Adipose tissue (tissue), 3 donors: ENCODE results near the gene KIZ. TPM values are rescaled to one million over a fixed set of nuclear protein-coding genes. Genes with fewer than 3 reads are reported as not detected.

ENCODE experiments used
- H3K27ac ChIP-seq: one replicate; pipeline ENCODE4 v1.5.1; 2013; ENCODE audit warnings: low read depth, low read length
- WGBS, 3 donors: extraction: QIAGEN DNeasy Blood & Tissue Kit; methylation state at CpG; one replicate each; pipeline ENCODE4 v1.1.7; 2013; 5-methylcytosine and 5-hydroxymethylcytosine counted together
- polyA plus RNA-seq, 3 donors: library from polyadenylated mRNA; stranded (reverse); fragments of 200-250 nt; gene quantifications; one replicate each; pipeline ENCODE4 v1.2.3, GENCODE V29; 2013
- donor health status: healthy with polysubstance abuse.
- donor health status: Bipolar disorder and iron deficiency.
- donor health status: healthy.

Gene KIZ
- polyA plus RNA-seq, 3 donors: 8.5 to 17.5 (median 13.5) TPM

DNA sequence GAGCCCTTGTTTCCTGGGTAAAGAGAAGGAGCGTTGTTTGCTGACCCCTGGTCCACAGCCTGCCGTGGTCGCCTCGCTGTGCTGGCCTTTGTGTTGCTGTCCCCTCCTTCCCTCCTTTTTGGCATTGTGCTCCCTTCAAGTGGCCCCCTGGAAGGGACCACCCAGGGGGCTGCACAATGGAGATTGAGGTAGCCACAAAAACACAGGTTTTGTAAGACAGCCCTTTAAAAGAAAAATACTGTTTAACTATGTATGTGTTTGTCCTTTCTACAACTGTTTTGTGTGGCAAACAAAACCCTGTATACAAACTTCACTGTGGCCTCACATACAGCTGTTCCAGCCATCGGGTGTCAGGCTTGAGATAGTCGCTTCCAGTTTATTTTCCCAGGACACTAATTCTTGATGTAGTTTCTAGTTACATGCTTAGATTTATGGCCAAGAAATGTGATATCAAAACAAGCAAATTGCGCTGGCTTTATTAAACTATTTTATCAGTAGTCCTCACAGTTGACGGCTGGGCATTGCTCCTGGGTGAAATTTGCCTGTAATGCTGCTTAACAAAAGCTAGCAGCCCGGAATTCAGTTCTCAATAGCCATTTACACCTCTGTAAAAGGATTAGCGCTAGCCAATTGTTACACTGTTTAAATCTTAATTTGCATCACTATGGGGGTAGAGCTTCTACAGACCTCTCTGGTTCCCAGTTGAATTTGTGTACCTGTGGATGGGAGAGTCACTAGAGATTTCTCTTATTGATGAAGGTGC, 64.1 kb downstream of the KIZ start:
- H3K27ac ChIP-seq: no peak overlapping the region
- 82 to 86% (median 84%) methylated on average over 10 of the region's 10 CpGs for WGBS, 3 donors

DNA sequence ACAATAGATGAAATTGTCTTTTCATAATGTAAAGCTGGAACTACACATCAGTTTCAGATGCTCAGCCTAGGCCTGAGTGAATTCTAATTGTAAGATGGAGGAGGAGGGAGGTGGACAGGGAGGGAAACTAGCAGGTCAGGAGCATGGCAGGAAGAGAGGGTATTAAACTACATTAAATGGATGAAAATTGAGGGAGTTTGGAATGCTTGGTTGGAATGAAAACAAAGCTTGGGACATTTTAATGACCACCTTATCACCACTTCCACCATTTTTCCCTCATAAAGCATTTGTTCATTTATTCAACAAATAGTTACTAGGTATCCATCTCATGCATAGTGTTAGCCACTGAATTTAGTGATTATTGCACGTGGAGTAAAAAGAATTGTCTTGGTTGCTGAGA, 65.0 kb downstream of the KIZ start:
- H3K27ac ChIP-seq: no peak overlapping the region
- WGBS, 3 donors: 79 to 85% (median 80%) methylated on average over 1 of the region's 1 CpG

DNA sequence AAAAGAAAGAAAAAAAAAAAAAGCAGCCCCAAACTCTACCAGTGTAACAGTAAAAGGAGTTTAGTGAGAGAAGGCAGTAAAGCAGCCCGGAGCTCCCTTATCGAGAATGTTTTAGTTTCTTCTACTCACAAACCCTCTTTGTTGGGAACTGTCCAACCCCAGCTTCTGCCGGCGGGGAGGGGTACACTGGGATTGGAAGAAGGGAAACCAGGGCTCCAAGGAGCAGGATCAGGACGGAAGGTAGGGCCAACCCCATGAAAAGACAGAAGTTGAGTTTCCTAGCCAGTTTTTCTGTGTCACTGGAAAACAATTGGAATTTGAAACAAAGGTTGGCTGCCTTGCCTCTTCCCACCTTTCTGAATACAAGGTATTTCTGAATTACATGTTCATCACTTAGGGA, 66.0 kb downstream of the KIZ start:
- WGBS, 3 donors: 55 to 60% (median 59%) methylated on average over 5 of the region's 5 CpGs
- H3K27ac ChIP-seq: no peak overlapping the region

- 84 to 85% (median 85%) methylated on average over 2 of the region's 2 CpGs for WGBS, 3 donors
- no peak overlapping the region for H3K27ac ChIP-seq
Observed at GRCh38 chr20:21202259-21202658, 76.4 kb downstream of the KIZ start.

DNA sequence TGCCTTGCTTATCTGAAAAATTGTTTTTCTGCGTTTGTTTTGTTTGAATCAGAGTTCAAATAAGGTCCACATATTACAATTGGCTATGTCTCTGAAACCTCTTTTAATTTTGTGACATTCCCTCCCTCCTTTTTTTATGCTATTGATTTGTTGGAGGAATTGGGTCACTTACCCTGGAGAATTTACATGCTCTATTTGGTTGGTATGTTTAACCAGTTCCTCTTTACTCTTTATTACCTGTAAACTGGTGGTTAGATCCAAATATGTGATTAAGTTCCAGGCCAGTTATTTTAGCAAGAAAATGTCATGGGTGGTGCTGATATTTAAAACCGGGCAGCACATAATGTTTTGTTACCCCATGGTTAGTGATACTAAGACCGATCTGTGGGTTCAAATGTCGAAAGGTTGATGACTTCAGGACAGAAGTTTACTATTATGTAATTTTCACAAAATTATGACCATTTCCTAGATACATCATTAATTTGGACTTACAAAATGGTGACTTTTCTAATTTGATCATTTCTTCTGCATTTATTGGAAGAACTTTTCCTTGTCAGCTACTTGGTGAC, 77.3 kb downstream of the KIZ start:
- no peak overlapping the region for H3K27ac ChIP-seq
- WGBS, 3 donors: 80 to 91% (median 90%) methylated on average over 4 of the region's 4 CpGs

- no peak overlapping the region for H3K27ac ChIP-seq
- 87 to 93% (median 88%) methylated on average over 3 of the region's 3 CpGs for WGBS, 3 donors
Observed at GRCh38 chr20:21206584-21206983, 80.7 kb downstream of the KIZ start.

DNA sequence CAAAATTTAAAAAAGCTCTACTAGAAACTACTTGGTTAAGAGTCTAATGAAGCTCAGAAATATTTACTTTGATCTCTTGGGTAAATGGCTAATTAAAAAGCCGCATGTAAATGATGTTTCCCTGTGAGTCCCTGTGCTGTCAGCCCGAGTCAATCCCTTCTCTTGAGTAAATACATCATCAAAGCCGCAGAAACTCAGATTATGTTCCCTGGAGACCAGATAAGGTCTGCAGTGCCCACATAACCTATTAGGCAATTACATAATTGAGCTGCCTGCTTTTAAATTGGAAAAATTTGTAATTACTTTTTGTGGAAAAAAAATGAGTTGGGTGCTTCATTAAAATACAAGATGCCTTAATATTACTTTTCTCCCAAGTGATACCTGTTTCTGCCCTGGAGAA, 83.1 kb downstream of the KIZ start:
- 53 to 85% (median 85%) methylated on average over 3 of the region's 3 CpGs for WGBS, 3 donors
- no peak overlapping the region for H3K27ac ChIP-seq

- H3K27ac ChIP-seq: no peak overlapping the region
- WGBS, 3 donors: 97 to 100% (median 99%) methylated on average over 1 of the region's 1 CpG
Observed at GRCh38 chr20:21209668-21210067, 83.8 kb downstream of the KIZ start.

DNA sequence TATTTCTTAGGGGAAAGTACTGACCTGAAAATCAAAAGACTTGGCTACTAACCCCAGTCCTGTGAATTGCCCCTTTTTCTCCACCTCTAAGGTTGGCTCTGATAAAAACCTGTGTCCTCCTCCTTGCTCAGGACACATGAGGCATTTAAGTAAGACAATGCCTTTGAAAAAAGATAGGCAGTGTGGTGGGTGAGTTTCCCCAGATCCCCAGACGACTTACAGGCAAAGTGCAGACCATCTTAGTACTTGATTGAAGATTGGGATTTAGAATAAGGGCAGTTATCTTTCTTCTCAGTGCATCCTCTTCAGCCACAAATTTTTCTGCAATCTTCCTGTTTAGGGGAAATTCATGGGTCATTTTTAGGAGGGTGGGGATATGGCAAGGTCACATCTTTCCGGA, 87.8 kb downstream of the KIZ start:
- H3K27ac ChIP-seq: no peak overlapping the region
- WGBS, 3 donors: 76 to 83% (median 80%) methylated on average over 2 of the region's 2 CpGs

GRCh38 chr20:21214431-21214830, 88.5 kb downstream of the KIZ start:
- H3K27ac ChIP-seq: no peak overlapping the region
- WGBS, 3 donors: 92 to 97% (median 93%) methylated on average over 1 of the region's 1 CpG

GRCh38 chr20:21219686-21220085, 93.8 kb downstream of the KIZ start:
- H3K27ac ChIP-seq: no peak overlapping the region
- WGBS, 3 donors: 71 to 86% (median 75%) methylated on average over 3 of the region's 3 CpGs

GRCh38 chr20:21224217-21224616, 98.3 kb downstream of the KIZ start:
- WGBS, 3 donors: 84 to 94% (median 91%) methylated on average over 4 of the region's 4 CpGs
- H3K27ac ChIP-seq: no peak overlapping the region

DNA sequence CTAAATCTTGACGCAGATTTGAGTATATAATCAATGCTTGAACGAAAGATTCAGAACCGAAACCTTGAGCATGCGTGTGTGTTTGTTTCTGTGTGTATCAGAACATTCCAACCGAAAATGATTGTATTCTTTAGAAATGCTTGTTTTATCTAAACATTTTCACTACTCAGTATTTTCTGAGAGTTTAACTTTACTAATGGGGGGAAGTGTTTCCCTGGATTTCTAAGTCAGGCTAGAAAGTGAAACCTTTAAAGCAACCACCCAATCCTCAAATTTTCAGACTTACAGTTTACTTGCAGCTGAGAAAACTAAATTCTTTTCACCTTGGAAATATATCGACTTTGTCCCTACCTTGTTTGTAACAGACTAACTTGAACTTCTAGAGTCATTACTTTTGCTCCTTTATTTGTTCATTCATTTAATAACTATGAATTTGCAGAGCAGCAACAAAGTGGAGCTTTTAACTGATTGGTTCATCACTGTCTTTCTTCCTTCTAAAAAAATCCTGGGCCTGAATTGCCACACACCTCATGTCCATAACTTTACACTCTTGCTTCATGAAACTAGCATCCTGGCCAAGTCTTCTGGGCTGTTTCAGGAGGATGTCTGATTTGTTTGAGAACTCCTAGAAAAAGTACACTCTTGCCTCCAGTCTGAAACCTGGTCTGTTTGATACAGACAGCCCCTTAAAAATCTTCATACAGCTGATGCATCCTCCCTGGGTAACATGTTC, 99.5 kb downstream of the KIZ start:
- no peak overlapping the region for H3K27ac ChIP-seq
- WGBS, 3 donors: 75 to 90% (median 76%) methylated on average over 6 of the region's 6 CpGs

DNA sequence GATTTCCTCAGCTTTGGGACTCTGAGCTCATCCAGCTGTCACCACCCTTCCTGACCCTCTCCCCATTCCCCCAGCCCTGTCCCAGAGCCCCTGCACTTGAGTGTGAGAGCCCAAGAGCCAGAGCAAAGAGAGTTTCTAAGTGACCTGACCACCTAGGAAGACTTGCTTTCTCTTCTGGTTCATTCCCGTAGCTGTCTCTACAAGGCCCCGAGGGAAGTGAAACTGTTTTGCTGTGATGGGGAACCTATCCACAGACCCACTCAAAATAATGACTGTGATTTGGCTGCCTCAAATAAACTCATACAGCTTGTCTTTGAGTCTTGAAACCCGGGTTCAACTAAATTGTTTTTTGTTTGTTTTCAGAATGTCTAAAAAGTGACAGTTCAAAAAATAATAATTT, 102.6 kb downstream of the KIZ start:
- no peak overlapping the region for H3K27ac ChIP-seq
- WGBS, 3 donors: 82 to 85% (median 84%) methylated on average over 3 of the region's 3 CpGs

GRCh38 chr20:21229163-21229562, 103.3 kb downstream of the KIZ start:
- H3K27ac ChIP-seq: no peak overlapping the region
- WGBS, 3 donors: 94 to 95% (median 94%) methylated on average over 2 of the region's 2 CpGs

DNA sequence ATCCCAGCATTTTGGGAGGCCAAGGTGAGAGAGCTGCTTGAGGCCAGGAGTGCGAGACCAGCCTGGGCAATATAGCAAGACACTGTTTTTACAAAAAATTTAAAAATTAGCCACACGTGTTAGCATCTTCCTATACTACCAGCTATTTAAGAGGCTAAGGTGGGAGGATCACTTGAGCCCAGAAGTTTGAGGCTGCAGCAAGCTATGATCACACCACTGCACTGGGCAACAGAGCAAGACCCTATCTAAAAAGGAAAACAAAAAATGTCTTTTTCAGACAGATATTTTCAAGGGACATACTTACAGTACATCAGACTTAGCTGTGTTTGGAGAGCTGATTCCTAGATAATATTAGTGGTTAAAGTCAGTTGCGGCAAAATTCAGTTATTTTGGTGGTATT, 104.3 kb downstream of the KIZ start:
- H3K27ac ChIP-seq: no peak overlapping the region
- 96 to 100% (median 99%) methylated on average over 3 of the region's 3 CpGs for WGBS, 3 donors

DNA sequence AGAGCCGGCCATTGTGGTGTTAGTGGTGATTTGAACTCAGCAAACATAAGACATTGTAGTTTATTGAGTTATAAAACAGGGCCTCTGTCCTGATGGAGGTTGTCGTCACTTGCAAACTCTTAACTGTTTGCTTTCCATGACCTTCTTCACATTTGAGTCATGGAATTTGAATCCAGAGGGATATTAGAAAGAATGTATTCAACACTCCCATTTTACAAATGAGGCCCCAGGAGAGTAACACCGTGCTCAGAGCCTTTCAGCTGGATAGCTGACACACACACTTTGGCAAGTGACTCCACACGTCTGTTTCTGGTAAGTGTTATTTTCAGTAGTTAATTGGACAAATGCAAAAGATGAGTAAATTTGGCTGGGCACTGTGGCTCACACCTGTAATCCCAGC, 104.8 kb downstream of the KIZ start:
- 79 to 86% (median 84%) methylated on average over 4 of the region's 4 CpGs for WGBS, 3 donors

DNA sequence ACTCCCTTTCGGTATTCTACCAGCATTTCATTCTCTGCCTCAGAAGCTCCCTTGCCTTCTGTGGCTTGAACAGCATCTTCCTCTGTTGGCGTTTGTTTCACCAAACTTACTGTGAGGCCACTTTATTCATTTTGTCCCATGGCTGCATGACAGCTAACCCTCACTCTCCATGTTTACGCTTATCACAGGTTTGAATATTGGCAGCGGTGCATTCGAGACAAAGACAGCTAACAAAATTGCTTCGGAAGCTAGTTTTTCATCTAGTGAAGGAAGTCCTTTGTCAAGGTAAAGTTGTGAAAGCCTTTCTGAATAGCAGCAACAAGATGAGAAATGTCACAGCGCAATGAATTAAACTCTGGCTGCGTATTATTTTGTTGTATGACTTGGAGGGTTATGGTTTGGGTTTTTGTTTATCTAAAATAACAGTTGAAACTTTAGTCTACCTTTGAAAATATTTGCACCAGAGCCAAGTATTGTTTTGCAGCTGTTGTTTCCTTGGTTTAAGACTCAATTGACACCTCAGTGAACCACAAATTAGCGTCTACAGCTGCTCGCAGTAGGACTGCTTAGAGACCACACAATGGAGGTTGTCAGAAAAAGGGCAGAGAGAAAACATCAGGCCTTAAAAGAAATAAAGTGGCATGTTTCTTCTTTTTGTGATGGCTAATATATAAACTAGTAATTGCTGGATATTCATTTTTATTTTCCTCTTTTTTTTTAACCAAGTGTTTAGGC, 106.8 kb downstream of the KIZ start:
- H3K27ac ChIP-seq: no peak overlapping the region
- WGBS, 3 donors: 87 to 92% (median 90%) methylated on average over 10 of the region's 10 CpGs

More for the DNA sequence above, 104.8 kb downstream of the KIZ start:
- H3K27ac ChIP-seq: no peak overlapping the region

DNA sequence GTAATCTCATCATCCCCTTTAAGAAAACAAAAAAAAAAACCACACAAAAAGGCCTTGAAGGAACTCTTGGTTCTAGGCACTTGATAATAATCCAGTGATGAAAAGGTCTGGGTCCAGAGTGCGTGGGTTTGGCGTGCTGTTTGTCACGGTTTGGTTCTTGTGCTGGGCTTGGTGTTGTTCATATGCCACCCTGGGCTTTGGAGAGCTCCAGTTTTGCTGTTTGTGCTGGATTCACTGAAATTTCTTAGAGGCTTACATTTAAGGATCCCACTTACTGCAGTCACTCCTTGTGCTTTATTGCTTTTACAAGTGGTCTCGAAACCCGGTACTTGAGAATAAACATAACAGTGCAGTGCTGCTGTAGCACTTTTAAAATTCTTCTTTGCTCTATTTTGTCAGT, 108.4 kb downstream of the KIZ start:
- 91 to 97% (median 94%) methylated on average over 5 of the region's 5 CpGs for WGBS, 3 donors
- H3K27ac ChIP-seq: no peak overlapping the region
